ENCODE data around the gene ELOA. TPM values are rescaled to one million over a fixed set of nuclear protein-coding genes. Genes with fewer than 3 reads are reported as not detected.

Gene ELOA
- total and polyA plus RNA-seq, 2 donors (not counting 1 experiment from before 2014, with no cell fraction given): 12.9 to 56.6 TPM

GRCh38 chr1:23772854-23773242 is 29.6 kb downstream of the ELOA start:
- Histone ChIP-seq H4K20me1 (ENCODE audit: control insufficient read depth, insufficient read depth, low read length, poor library complexity, severe bottlenecking) (no peaks in the 10 kb centered on the region), H3K79me2 (ENCODE audit: control insufficient read depth, insufficient read depth, low read length) (peaks cover 50% of the 10 kb centered on the region), H3K36me3 (replicated peaks in 1 of 2; ENCODE audit: control extremely low read depth in 1 of 2, control insufficient read depth in 1 of 2, extremely low read depth in 1 of 2, insufficient read depth in 2 of 2, low read length in 1 of 2) (no peaks in the 10 kb centered on the region), H3K4me3 (ENCODE audit: control extremely low read depth in 1 of 5, extremely low read depth in 1 of 5, insufficient read depth in 1 of 5, low read depth in 2 of 5, low read length in 4 of 5) (no peak overlapping the region), H3K9me3 (ENCODE audit: control extremely low read depth in 1 of 3, control insufficient read depth in 2 of 3, insufficient read depth in 1 of 3, low read length in 2 of 3) (no peaks in the 10 kb centered on the region), H3K27ac (ENCODE audit: low read length in 2 of 2) (no peak overlapping the region), H3K27me3 (replicated peaks in 1 of 4; ENCODE audit: control extremely low read depth in 1 of 4, control insufficient read depth in 3 of 4, insufficient read depth in 4 of 4, low read length in 3 of 4) (no peaks in the 10 kb centered on the region), H3K4me1 (ENCODE audit: control insufficient read depth in 2 of 2, insufficient read depth in 2 of 2, low read length in 2 of 2) (peaks cover 8 to 11% of the 10 kb centered on the region in 2 donors), H2AFZ (ENCODE audit: insufficient read depth, low read depth, low read length, poor library complexity, severe bottlenecking) (no peak overlapping the region), H3K9ac (ENCODE audit: low read length) (no peak overlapping the region), H3K4me2 (replicated peaks; ENCODE audit: low read depth, low read length, poor library complexity, severe bottlenecking) (no peak overlapping the region)
- no peak overlapping the region for H3K4me3 Mint-ChIP-seq
- no peaks in the 10 kb centered on the region for H3K9me3 Mint-ChIP-seq (ENCODE audit: insufficient read depth)
- POLR2A ChIA-PET: no interaction called here
- no peak overlapping the region for H3K27ac Mint-ChIP-seq
- intact Hi-C loops (cut with micrococcal nuclease): loop anchor here (1.0 to 2.0 kb wide), 2 partner anchors 144 to 340 kb away; partner anchors contain the start of gene MYOM3
- peaks cover 12% of the 10 kb centered on the region for H3K4me1 Mint-ChIP-seq
- DNase-seq (no peak), ATAC-seq (ENCODE audit: low read depth) (no peak)
- CTCF ChIA-PET: interaction anchor here (1.0 to 5.7 kb wide), 3 partner anchors 76 to 255 kb away, joined by 3 to 52 read pairs (median 9); no protein-coding TSS in a partner anchor
- WGBS (ENCODE audit: insufficient coverage): 100% methylated on average over 7 of the region's 10 CpGs
- no peaks in the 10 kb centered on the region for H3K27me3 Mint-ChIP-seq
- no peak for TF ChIP-seq CTCF (IDR thresholded peaks at IDR 0.05)
- TF ChIP-seq EZH2 (IDR thresholded peaks at IDR 0.05; ENCODE audit: borderline replicate concordance, insufficient read depth, low read depth, low read length, poor library complexity, severe bottlenecking): no peak

DNA sequence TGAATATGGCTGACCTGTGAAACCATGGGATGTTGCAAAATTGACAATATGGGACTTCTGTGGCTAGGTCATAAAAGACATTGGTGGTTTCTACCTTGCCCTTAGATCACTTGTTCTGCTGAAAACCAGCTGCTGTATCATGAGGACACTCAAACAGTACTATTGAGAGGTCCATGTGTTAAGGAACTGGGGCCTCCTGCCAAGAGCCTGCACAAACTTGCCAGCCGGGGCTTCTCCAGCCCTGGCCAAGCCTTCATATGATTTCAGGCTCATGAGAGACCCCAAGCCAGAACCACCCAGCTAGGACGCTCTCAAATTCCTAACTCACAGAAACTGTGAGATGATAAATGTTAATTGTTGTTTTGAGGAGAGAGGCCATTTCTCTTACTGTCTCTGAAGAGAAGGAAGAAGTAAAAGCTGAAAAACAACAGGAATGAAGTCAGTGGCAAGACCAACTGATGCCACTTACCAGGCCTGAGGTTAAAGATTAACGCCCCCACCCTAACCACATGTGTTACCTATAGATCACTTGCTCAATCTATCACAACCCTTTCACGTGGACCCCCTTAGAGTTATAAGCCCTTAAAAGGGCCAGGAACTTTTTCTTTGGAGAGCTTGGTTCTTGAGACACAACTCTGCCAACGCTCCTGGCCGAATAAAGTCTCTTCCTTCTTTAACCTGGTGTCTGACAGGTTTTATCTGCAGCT is 31.1 kb downstream of the ELOA start:
- Mint-ChIP-seq H3K27me3 (no peaks in the 10 kb centered on the region), H3K4me3 (no peak overlapping the region), H3K4me1 (peaks cover 21% of the 10 kb centered on the region), H3K9me3 (ENCODE audit: insufficient read depth) (no peaks in the 10 kb centered on the region), H3K27ac (no peak overlapping the region)
- ChIA-PET CTCF (interaction anchor here (0.7 to 5.7 kb wide), 5 partner anchors 25 to 617 kb away, joined by 3 to 52 read pairs (median 5); no protein-coding TSS in a partner anchor), POLR2A (no interaction called here)
- Histone ChIP-seq H3K36me3 (replicated peaks in 1 of 2; ENCODE audit: control extremely low read depth in 1 of 2, control insufficient read depth in 1 of 2, extremely low read depth in 1 of 2, insufficient read depth in 2 of 2, low read length in 1 of 2) (peaks cover 0 to under 1% of the 10 kb centered on the region in 2 experiments), H3K27ac (ENCODE audit: low read length in 2 of 2) (no peak overlapping the region), H3K9me3 (ENCODE audit: control extremely low read depth in 1 of 3, control insufficient read depth in 2 of 3, insufficient read depth in 1 of 3, low read length in 2 of 3) (no peaks in the 10 kb centered on the region), H3K4me2 (replicated peaks; ENCODE audit: low read depth, low read length, poor library complexity, severe bottlenecking) (no peak overlapping the region), H3K9ac (ENCODE audit: low read length) (no peak overlapping the region), H3K79me2 (ENCODE audit: control insufficient read depth, insufficient read depth, low read length) (peaks cover 62% of the 10 kb centered on the region), H3K4me1 (ENCODE audit: control insufficient read depth in 2 of 2, insufficient read depth in 2 of 2, low read length in 2 of 2) (peaks cover 14 to 18% of the 10 kb centered on the region in 2 donors), H2AFZ (ENCODE audit: insufficient read depth, low read depth, low read length, poor library complexity, severe bottlenecking) (no peak overlapping the region), H3K4me3 (ENCODE audit: control extremely low read depth in 1 of 5, extremely low read depth in 1 of 5, insufficient read depth in 1 of 5, low read depth in 2 of 5, low read length in 4 of 5) (no peak overlapping the region), H3K27me3 (replicated peaks in 1 of 4; ENCODE audit: control extremely low read depth in 1 of 4, control insufficient read depth in 3 of 4, insufficient read depth in 4 of 4, low read length in 3 of 4) (no peaks in the 10 kb centered on the region), H4K20me1 (ENCODE audit: control insufficient read depth, insufficient read depth, low read length, poor library complexity, severe bottlenecking) (peaks cover 6% of the 10 kb centered on the region)
- DNase-seq (no peak), ATAC-seq (ENCODE audit: low read depth) (no peak)
- TF ChIP-seq EZH2 (IDR thresholded peaks at IDR 0.05; ENCODE audit: borderline replicate concordance, insufficient read depth, low read depth, low read length, poor library complexity, severe bottlenecking) (no peak), CTCF (IDR thresholded peaks at IDR 0.05) (no peak)
- intact Hi-C loops (cut with micrococcal nuclease): no loop called here
- 70% methylated on average over 2 of the region's 6 CpGs for WGBS (ENCODE audit: insufficient coverage)
